Psoas muscle (tissue), 8 donors: ENCODE data around the gene AURKAIP1. TPM values are rescaled to one million over a fixed set of nuclear protein-coding genes. Genes with fewer than 3 reads are reported as not detected.

Experiments used
- ATAC-seq, 4 donors: fragments of 200-7000 bp; cut with Tn5 transposase; one replicate each; pipeline ENCODE4 v1.9.1; 2020; ENCODE audit warnings: moderate library complexity in 3 of 4, mild to moderate bottlenecking in 2 of 4
- DNase-seq, 2 donors: peaks; one replicate each; pipeline ENCODE4 v3.0.0-alpha.2; 2020
- H3K27ac ChIP-seq: fragments of 200-600 bp; one replicate; pipeline ENCODE4 v1.8.0; 2022
- H3K27me3 ChIP-seq, 3 donors: fragments of 200-600 bp in 1 of 3; one replicate each; pipeline versions ENCODE4 v1.6.1 to v1.8.0; 2013 to 2022; ENCODE audit warnings: low read length in 2 of 3, mild to moderate bottlenecking in 2 of 3, moderate library complexity in 1 of 3; ENCODE audit not compliant: insufficient read depth in 3 of 3
- H3K36me3 ChIP-seq, 2 donors: fragments of 200-600 bp in 1 of 2; one replicate each; pipeline versions ENCODE4 v1.6.1 to v1.8.0; 2013 to 2022; ENCODE audit warnings: low read depth in 1 of 2, mild to moderate bottlenecking in 1 of 2, moderate library complexity in 1 of 2; ENCODE audit not compliant: insufficient read depth in 1 of 2
- H3K4me1 ChIP-seq: fragments of 200-600 bp; one replicate; pipeline ENCODE4 v1.8.0; 2022
- H3K4me3 ChIP-seq: fragments of 200-600 bp; one replicate; pipeline ENCODE4 v1.8.0; 2022; ENCODE audit warnings: mild to moderate bottlenecking
- H3K9me3 ChIP-seq: fragments of 200-600 bp; one replicate; pipeline ENCODE4 v1.8.0; 2022
- CTCF ChIP-seq: fragments of 200-600 bp; IDR thresholded peaks from one replicate; pipeline ENCODE4 v1.8.0; 2022; ENCODE audit warnings: antibody characterized with exemption
- WGBS, 3 donors: extraction: QIAGEN DNeasy Blood & Tissue Kit; methylation state at CpG; one replicate each; pipeline versions ENCODE4 v1.1.6 to v1.1.7; 2013; 5-methylcytosine and 5-hydroxymethylcytosine counted together
- intact Hi-C, 2 donors: fragments of 100-400 bp; cut with DNase I; formaldehyde crosslinking; loops; one replicate each; pipeline versions ENCODE4 v1.11.0 to v1.14.2; 2022
- polyA plus RNA-seq, 3 donors: library from polyadenylated mRNA; stranded (reverse); fragments of 200-250 nt; gene quantifications; one replicate each; pipeline ENCODE4 v1.2.3, GENCODE V29; 2013
- total RNA-seq, 4 donors: library from RNA; stranded (reverse); fragmentation: NEBNext Ultra II Directional in 2 of 4; extraction: Animal tissue kit (Norgen Biotek cat#: 25700) in 2 of 4; gene quantifications; one replicate each; pipeline versions ENCODE4 v1.2.1 to v1.2.4, GENCODE V29; 2021 to 2023
- donor health status: healthy with polysubstance abuse.
- donor health status: DM: no; HTN: no; CAD: no; lungs with moderate emphysema.
- donor health status: Bipolar disorder and iron deficiency.
- donor health status: healthy.
- donor health status: DM: yes; HTN: yes; CAD: no.
- donor health status: DM: no; HTN: no; CAD: no.
- donor health status: DM: no; HTN: no; CAD: no.
- donor health status: DM: yes; HTN: yes; CAD: no.

Gene AURKAIP1
- total and polyA plus RNA-seq, 7 donors, result 180 to 534 (median 194) TPM

DNA sequence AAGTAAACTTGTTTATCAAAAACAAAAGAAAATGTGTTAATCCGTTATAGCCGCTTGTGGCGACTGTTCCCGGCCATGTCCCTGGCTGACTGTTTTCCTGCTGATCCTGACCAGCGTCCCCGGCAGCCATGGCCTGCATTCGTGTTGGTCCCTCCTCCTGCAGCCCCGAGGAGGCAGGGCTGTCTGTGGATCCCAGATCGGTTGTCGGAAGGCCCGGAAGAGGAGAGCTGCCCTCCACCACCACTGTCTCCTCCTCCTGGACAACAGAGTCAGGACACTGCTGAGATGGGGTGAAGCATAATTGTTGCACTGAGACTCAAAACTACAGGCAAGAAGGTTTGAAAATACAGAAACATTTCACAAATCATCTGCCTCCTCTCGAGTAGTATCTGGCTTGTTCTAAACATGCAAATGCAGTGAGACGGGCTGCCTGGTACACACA, 13.0 kb downstream of the AURKAIP1 start:
- Histone ChIP-seq H3K27ac (peak overlapping the region; percentile 43), H3K9me3 (no peaks in the 10 kb centered on the region), H3K27me3 (peaks cover 0 to 39% (median 11%) of the 10 kb centered on the region in 3 donors), H3K4me1 (peaks cover 12% of the 10 kb centered on the region), H3K4me3 (no peak overlapping the region), H3K36me3 (no peaks in the 10 kb centered on the region)
- intact Hi-C loops, result no loop called here
- no peak for TF ChIP-seq CTCF
- WGBS, 3 donors, result 14 to 31% (median 22%) methylated on average over 13 of the region's 13 CpGs
- peak; percentile 71 to 78 for DNase-seq
- peak in 1 of 4 donors; percentile 18 for ATAC-seq

DNA sequence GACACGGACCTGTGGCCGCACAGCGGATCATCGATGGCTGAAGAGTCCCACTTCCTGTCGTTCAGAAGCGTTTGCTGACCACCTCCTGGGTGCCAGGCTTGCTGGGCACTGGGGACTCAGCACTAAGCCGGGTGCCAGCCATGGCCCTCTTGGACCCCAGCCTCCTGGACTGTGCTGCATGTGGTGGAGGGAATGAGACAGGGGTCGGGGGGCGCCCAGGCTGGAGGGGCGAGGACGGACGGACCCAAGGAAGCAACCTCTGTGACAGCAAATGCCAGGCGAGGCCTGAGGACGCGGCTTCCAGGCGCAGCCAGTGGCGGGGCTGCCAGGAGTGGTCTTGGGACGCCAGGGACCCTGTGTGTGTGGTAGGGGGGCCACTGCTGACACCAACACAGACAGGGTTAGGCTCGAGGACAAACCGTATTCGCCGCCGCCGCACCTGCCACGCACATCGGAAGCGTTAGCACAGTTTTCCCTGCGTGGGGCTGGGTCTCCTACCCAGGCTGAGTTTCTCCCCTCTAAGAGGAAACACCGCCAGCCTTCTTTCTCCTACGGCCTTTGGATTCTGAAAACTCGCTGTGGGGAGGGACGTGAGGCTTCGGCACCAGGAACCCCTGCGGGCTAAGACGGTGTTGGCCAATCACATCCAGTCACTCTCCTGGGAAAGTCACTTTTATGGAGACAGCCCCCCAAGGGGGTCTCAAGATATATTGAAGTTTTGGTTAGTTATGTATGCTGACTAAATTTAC, 13.6 kb downstream of the AURKAIP1 start:
- ATAC-seq (no peak), DNase-seq (peak; percentile 20 to 46)
- intact Hi-C loops, result no loop called here
- TF ChIP-seq CTCF, result no peak
- Histone ChIP-seq H3K27ac (peak overlapping the region; percentile 43), H3K36me3 (no peaks in the 10 kb centered on the region), H3K4me3 (no peak overlapping the region), H3K27me3 (peaks cover 0 to 42% (median 11%) of the 10 kb centered on the region in 3 donors), H3K9me3 (no peaks in the 10 kb centered on the region), H3K4me1 (peaks cover 15% of the 10 kb centered on the region)
- WGBS, 3 donors, result 45 to 68% (median 52%) methylated on average over 30 to 35 of the region's 35 CpGs

- intact Hi-C loops, result no loop called here
- peak; percentile 88 to 91 for DNase-seq
- WGBS, 3 donors, result 40 to 54% (median 41%) methylated on average over 20 of the region's 20 CpGs
- H3K27ac ChIP-seq, result peak overlapping the region; percentile 65
- H3K4me3 ChIP-seq, result no peak overlapping the region
- peaks cover 15% of the 10 kb centered on the region for H3K4me1 ChIP-seq
- no peak for TF ChIP-seq CTCF
- H3K36me3 ChIP-seq, result no peaks in the 10 kb centered on the region
- H3K27me3 ChIP-seq, result peaks cover 0 to 42% (median 11%) of the 10 kb centered on the region in 3 donors
- H3K9me3 ChIP-seq, result no peaks in the 10 kb centered on the region
- peak; percentile 67 to 82 (median 81) for ATAC-seq
Observed at GRCh38 chr1:1360506-1361169, 14.4 kb downstream of the AURKAIP1 start.

GRCh38 chr1:1359664-1360468, 15.1 kb downstream of the AURKAIP1 start:
- Histone ChIP-seq H3K4me1 (peaks cover 15% of the 10 kb centered on the region), H3K27me3 (peaks cover 0 to 48% (median 11%) of the 10 kb centered on the region in 3 donors), H3K9me3 (no peaks in the 10 kb centered on the region), H3K27ac (peak overlapping the region; percentile 65), H3K36me3 (no peaks in the 10 kb centered on the region), H3K4me3 (no peak overlapping the region)
- DNase-seq (peak; percentile 63 to 76), ATAC-seq (peak in 3 of 4 donors; percentile 16 to 22 (median 16))
- TF ChIP-seq CTCF, result no peak
- WGBS, 3 donors, result 35 to 66% (median 38%) methylated on average over 25 to 28 of the region's 28 CpGs
- intact Hi-C loops, result no loop called here
